Right lobe of liver (tissue), 6 donors: ENCODE results near the gene SLC22A23. TPM values are rescaled to one million over a fixed set of nuclear protein-coding genes. Genes with fewer than 3 reads are reported as not detected.
A peak's percentile ranks its signal among the peaks of the same experiment; 100 is the strongest.

ENCODE experiments used
- ATAC-seq, 4 donors: fragments of 200-7000 bp; cut with Tn5 transposase; one replicate each; pipeline ENCODE4 v1.9.1; 2020; ENCODE audit warnings: mild to moderate bottlenecking in 4 of 4, moderate library complexity in 4 of 4
- DNase-seq, 3 donors: peaks; one replicate each; pipeline ENCODE4 v3.0.0-alpha.2; 2020
- H3K27ac ChIP-seq, 3 donors: fragments of 200-600 bp; one replicate each; pipeline ENCODE4 v1.8.0; 2022
- H3K27me3 ChIP-seq, 2 donors: fragments of 200-600 bp; one replicate each; pipeline ENCODE4 v1.8.0; 2022
- H3K36me3 ChIP-seq, 4 donors: fragments of 200-600 bp; sonication (generic) in 1 of 4; one replicate each; pipeline versions ENCODE4 v1.5.1 to v1.8.0; 2017 to 2022; ENCODE audit warnings: control low read depth in 1 of 4
- H3K4me1 ChIP-seq, 4 donors: fragments of 200-600 bp; sonication (generic) in 1 of 4; one replicate each; pipeline versions ENCODE4 v1.5.1 to v1.8.0; 2017 to 2022; ENCODE audit warnings: control low read depth in 1 of 4
- H3K4me3 ChIP-seq, 3 donors: fragments of 200-600 bp; one replicate each; pipeline ENCODE4 v1.8.0; 2022
- H3K9me3 ChIP-seq, 4 donors: fragments of 200-600 bp; sonication (generic) in 1 of 4; one replicate each; pipeline versions ENCODE4 v1.5.1 to v1.8.0; 2017 to 2022; ENCODE audit warnings: control low read depth in 1 of 4
- POLR2A ChIP-seq: fragments of 450-650 bp; IDR thresholded peaks from one replicate; pipeline ENCODE4 v1.6.1; 2017; ENCODE audit warnings: antibody characterized with exemption, mild to moderate bottlenecking
- WGBS: methylation state at CpG from one replicate; pipeline ENCODE4 v1.1.6; 2018; ENCODE audit warnings: low coverage, low lambda C conversion rate; ENCODE audit not compliant: insufficient coverage; ENCODE audit errors: missing lambda C conversion rate; 5-methylcytosine and 5-hydroxymethylcytosine counted together
- intact Hi-C, 2 donors: fragments of 100-400 bp; cut with DNase I; formaldehyde crosslinking; loops; one replicate each; pipeline versions ENCODE4 v1.11.2 to v1.14.1; 2022
- total RNA-seq, 6 experiments: library from RNA; depleted of rRNA in 2 of 6; stranded (reverse); fragments of >200 nt in 2 of 6; fragmentation: NEBNext Ultra II Directional in 3 of 6; extraction: Animal tissue kit (Norgen Biotek cat#: 25700) in 3 of 6; gene quantifications; one replicate each; pipeline versions ENCODE4 v1.1.0 to v1.2.4, GENCODE V29; 2016 to 2023
- TF ChIP-seq, protein P1 (sequence below), 4 donors: fragments of 200-600 bp in 3 of 4; fragments of 450-650 bp in 1 of 4; IDR thresholded peaks; one replicate each; pipeline versions ENCODE4 v1.5.1 to v1.8.0; 2016 to 2022; ENCODE audit warnings: antibody characterized with exemption in 4 of 4, mild to moderate bottlenecking in 2 of 4
- donor health status: DM: no; HTN: yes; CAD: no.
- donor health status: DM: no; HTN: no; CAD: no.
- donor health status: DM: no; HTN: no; CAD: no.
- donor health status: DM: no; HTN: yes; CAD: no.
- donor health status: DM: no; HTN: yes; CAD: no.

The SLC22A23 gene
- total RNA-seq, 6 experiments from 2014 or later: 11.7 to 27.6 (median 16.3) TPM

DNA sequence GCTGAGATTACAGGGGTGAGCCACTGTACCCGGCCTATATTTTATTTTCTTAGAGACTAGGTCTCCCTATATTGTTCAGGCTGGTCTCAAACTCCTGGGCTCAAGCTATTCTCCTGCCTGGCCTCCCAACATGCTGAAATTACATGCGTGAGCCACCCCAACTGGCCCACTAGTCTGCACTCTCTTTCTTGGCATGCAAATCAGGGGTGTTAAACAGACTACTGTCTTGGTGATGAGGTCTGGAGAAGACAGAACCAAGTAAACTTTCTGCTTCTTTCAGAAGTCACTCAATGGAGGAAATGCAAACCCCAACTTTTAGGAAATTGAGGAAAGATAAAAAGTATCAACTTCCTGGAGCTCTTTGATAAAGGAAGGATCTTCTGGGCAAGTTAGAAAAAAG, 221.4 kb downstream of the SLC22A23 start:
- intact Hi-C loops: no loop called here
- TF ChIP-seq POLR2A: no peak
- TF ChIP-seq, protein P1, sequence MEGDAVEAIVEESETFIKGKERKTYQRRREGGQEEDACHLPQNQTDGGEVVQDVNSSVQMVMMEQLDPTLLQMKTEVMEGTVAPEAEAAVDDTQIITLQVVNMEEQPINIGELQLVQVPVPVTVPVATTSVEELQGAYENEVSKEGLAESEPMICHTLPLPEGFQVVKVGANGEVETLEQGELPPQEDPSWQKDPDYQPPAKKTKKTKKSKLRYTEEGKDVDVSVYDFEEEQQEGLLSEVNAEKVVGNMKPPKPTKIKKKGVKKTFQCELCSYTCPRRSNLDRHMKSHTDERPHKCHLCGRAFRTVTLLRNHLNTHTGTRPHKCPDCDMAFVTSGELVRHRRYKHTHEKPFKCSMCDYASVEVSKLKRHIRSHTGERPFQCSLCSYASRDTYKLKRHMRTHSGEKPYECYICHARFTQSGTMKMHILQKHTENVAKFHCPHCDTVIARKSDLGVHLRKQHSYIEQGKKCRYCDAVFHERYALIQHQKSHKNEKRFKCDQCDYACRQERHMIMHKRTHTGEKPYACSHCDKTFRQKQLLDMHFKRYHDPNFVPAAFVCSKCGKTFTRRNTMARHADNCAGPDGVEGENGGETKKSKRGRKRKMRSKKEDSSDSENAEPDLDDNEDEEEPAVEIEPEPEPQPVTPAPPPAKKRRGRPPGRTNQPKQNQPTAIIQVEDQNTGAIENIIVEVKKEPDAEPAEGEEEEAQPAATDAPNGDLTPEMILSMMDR (IDR thresholded peaks at IDR 0.05): no peak
- Histone ChIP-seq H3K9me3 (no peaks in the 10 kb centered on the region), H3K4me1 (peaks cover 0 to 5% (median 0%) of the 10 kb centered on the region in 4 donors), H3K27me3 (no peaks in the 10 kb centered on the region), H3K36me3 (no peaks in the 10 kb centered on the region), H3K4me3 (no peak overlapping the region), H3K27ac (no peak overlapping the region)
- 61% methylated on average over 2 of the region's 2 CpGs for WGBS
- DNase-seq: no peak
- no peak for ATAC-seq

GRCh38 chr6:3233904-3234303, 222.9 kb downstream of the SLC22A23 start:
- Histone ChIP-seq H3K36me3 (no peaks in the 10 kb centered on the region), H3K4me1 (peaks cover 0 to 13% (median 0%) of the 10 kb centered on the region in 4 donors), H3K9me3 (no peaks in the 10 kb centered on the region), H3K4me3 (no peak overlapping the region), H3K27me3 (peaks cover 0 to 4% of the 10 kb centered on the region in 2 donors), H3K27ac (no peak overlapping the region)
- no peak for DNase-seq
- WGBS: 38% methylated on average over 3 of the region's 3 CpGs
- no peak for ATAC-seq
- TF ChIP-seq POLR2A: no peak
- TF ChIP-seq, protein P1 (IDR thresholded peaks at IDR 0.05): no peak
- intact Hi-C loops: no loop called here

DNA sequence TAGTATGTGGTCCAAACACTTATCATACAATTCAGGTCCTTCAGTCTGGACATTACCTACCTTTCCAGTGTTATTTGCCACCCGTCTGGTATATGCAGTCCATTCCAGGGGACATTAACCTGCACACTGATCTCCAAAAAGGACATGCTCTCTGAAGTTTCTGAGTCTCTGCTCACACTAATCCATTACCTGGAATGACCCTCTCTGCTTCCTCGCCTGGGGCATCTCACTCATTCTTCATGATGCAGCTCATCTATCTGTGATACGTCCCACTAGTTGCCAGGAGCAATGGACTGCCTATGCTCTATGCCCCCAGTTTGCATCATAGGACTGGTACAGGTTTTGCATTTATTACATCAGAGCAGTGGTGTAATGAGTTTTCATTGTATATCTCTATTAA, 223.5 kb downstream of the SLC22A23 start:
- Histone ChIP-seq H3K36me3 (no peaks in the 10 kb centered on the region), H3K27me3 (peaks cover 0 to 8% of the 10 kb centered on the region in 2 donors), H3K4me3 (no peak overlapping the region), H3K9me3 (no peaks in the 10 kb centered on the region), H3K4me1 (peaks cover 0 to 19% (median 0%) of the 10 kb centered on the region in 4 donors), H3K27ac (no peak overlapping the region)
- ATAC-seq (no peak), DNase-seq (no peak)
- TF ChIP-seq, protein P1 (IDR thresholded peaks at IDR 0.05): no peak
- no peak for TF ChIP-seq POLR2A
- whole genome bisulfite sequencing: 79% methylated on average over 3 of the region's 3 CpGs
- intact Hi-C loops: no loop called here

DNA sequence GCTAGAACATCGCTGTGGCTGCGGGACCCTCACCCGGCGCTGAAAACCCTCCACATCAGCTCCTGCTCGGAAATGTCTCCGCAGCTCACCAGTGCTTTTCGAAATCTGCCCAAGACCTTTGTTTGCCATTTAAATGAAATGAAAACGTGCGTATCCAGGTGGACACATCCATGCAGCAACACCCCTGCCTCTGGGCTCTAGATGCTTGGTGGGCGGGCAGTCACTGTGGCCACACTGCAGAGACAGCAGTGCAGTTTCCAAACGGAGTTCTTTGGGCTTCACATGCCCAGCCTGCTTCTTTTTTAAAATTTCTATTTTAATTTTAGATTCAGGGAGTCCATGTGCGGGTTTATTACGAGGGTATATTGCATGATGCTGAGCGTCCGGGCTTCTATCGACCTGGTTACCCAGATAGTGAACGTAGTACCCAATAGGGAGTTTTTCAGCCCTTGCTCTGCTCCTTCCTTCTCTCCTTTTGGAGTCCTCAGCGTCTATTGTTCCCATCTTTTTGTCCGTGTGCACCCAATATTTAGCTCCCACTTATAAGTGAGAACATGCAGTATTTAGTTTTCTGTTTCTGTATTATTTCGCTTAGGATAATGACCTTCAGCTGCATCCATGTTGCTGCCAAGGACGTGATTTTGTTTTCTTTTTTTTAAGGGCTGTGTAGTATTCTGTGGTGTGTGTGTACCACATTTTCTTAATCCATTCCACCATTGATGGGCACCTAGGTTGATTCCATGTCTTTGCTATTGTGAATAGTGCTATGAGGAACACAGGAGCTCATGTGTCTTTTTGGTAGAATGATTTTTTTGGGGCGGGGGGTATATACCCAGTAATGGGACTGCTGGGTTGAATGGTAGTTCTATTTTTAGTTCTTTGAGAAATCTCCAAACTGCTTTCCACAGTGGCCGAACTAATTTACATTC, 224.6 kb downstream of the SLC22A23 start:
- WGBS: 30% methylated on average over 14 of the region's 23 CpGs
- H3K4me3 ChIP-seq: peak overlapping the region; percentile 65 to 71 (median 67)
- TF ChIP-seq POLR2A: no peak
- TF ChIP-seq, protein P1 (IDR thresholded peaks at IDR 0.05): no peak
- intact Hi-C loops: no loop called here
- H3K4me1 ChIP-seq: peaks cover 0 to 27% (median 2%) of the 10 kb centered on the region in 4 donors
- peaks cover 0 to 11% of the 10 kb centered on the region in 2 donors for H3K27me3 ChIP-seq
- no peak overlapping the region for H3K27ac ChIP-seq
- H3K36me3 ChIP-seq: no peaks in the 10 kb centered on the region
- DNase-seq (no peak), ATAC-seq (peak in 2 of 4 donors; percentile 6 to 13)
- H3K9me3 ChIP-seq: no peaks in the 10 kb centered on the region
